ENCODE results near the gene REEP1. TPM values are rescaled to one million over a fixed set of nuclear protein-coding genes. Genes with fewer than 3 reads are reported as not detected.

The REEP1 gene
- total and polyA plus RNA-seq, 7 donors = 0.23 to 98.0 (median 44.9) TPM

GRCh38 chr2:86211796-86212188 is 125.6 kb downstream of the REEP1 start:
- TF ChIP-seq POLR2AphosphoS5 (IDR thresholded peaks at IDR 0.05) (no peak), POLR2A (IDR thresholded peaks at IDR 0.05) (no peak), EP300 (IDR thresholded peaks at IDR 0.05) (no peak), CTCF (IDR thresholded peaks at IDR 0.05) (no peak)
- Histone ChIP-seq H3K27me3 (no peaks in the 10 kb centered on the region), H3K27ac (no peak overlapping the region), H3K9me3 (no peaks in the 10 kb centered on the region), H3K4me1 (peaks cover 0 to 12% (median 0%) of the 10 kb centered on the region in 4 donors), H3K36me3 (peaks cover 9 to 83% (median 38%) of the 10 kb centered on the region in 4 donors), H3K4me3 (no peak overlapping the region)
- DNase-seq = no peak
- intact Hi-C loops (cut with DNase I) = no loop called here
- WGBS, 2 donors = 12 to 60% methylated on average over 2 of the region's 2 CpGs

GRCh38 chr2:86211033-86211795 is 126.2 kb downstream of the REEP1 start:
- Histone ChIP-seq H3K4me3 (no peak overlapping the region), H3K9me3 (no peaks in the 10 kb centered on the region), H3K27me3 (no peaks in the 10 kb centered on the region), H3K4me1 (peaks cover 0 to 12% (median 0%) of the 10 kb centered on the region in 4 donors), H3K36me3 (peaks cover 14 to 88% (median 44%) of the 10 kb centered on the region in 4 donors), H3K27ac (no peak overlapping the region)
- intact Hi-C loops (cut with DNase I) = no loop called here
- DNase-seq = no peak
- WGBS, 2 donors = 63 to 73% methylated on average over 2 of the region's 2 CpGs
- no peak for TF ChIP-seq POLR2AphosphoS5 (IDR thresholded peaks at IDR 0.05)
- no peak for TF ChIP-seq EP300 (IDR thresholded peaks at IDR 0.05)
- TF ChIP-seq CTCF (IDR thresholded peaks at IDR 0.05) = no peak
- no peak for TF ChIP-seq POLR2A (IDR thresholded peaks at IDR 0.05)

GRCh38 chr2:86204458-86204857 is 133.0 kb downstream of the REEP1 start:
- no peak for TF ChIP-seq CTCF (IDR thresholded peaks at IDR 0.05)
- no peak for TF ChIP-seq POLR2AphosphoS5 (IDR thresholded peaks at IDR 0.05)
- TF ChIP-seq EP300 (IDR thresholded peaks at IDR 0.05) = no peak
- TF ChIP-seq POLR2A (IDR thresholded peaks at IDR 0.05) = no peak
- Histone ChIP-seq H3K4me3 (no peak overlapping the region), H3K27ac (no peak overlapping the region), H3K4me1 (peaks cover 0 to 24% (median 14%) of the 10 kb centered on the region in 4 donors), H3K9me3 (no peaks in the 10 kb centered on the region), H3K27me3 (no peaks in the 10 kb centered on the region), H3K36me3 (peaks cover 14 to 36% (median 28%) of the 10 kb centered on the region in 4 donors)
- DNase-seq = no peak
- intact Hi-C loops (cut with DNase I) = loop anchor here (5.0 kb wide), 1 partner anchor 168 kb away; no protein-coding TSS in a partner anchor
- WGBS, 2 donors = 90 to 94% methylated on average over 7 of the region's 7 CpGs

- Histone ChIP-seq H3K4me1 (peaks cover 0 to 29% (median 17%) of the 10 kb centered on the region in 4 donors), H3K4me3 (no peak overlapping the region), H3K27ac (no peak overlapping the region), H3K9me3 (no peaks in the 10 kb centered on the region), H3K27me3 (no peaks in the 10 kb centered on the region), H3K36me3 (peaks cover 14 to 27% (median 24%) of the 10 kb centered on the region in 4 donors)
- intact Hi-C loops (cut with DNase I) = loop anchor here (5.0 kb wide), 1 partner anchor 169 kb away; no protein-coding TSS in a partner anchor
- DNase-seq = no peak
- TF ChIP-seq POLR2AphosphoS5 (IDR thresholded peaks at IDR 0.05) (no peak), EP300 (IDR thresholded peaks at IDR 0.05) (no peak), POLR2A (IDR thresholded peaks at IDR 0.05) (no peak), CTCF (IDR thresholded peaks at IDR 0.05) (no peak)
- 95 to 98% methylated on average over 1 of the region's 1 CpG for WGBS, 2 donors
These were observed 133.8 kb downstream of the REEP1 start for GRCh38 chr2:86203614-86204013.
